HFF-Myc (cell line): ENCODE data around the gene MTCL1.
"Not testable (repeated sequence)": the region's sequence is repeated elsewhere in the genome, so short reads cannot be mapped to it uniquely, and the experiment has no call there.

Experiments used
- DNase-seq: peaks from one replicate; pipeline ENCODE4 v3.0.0-alpha.2; 2011; ENCODE audit warnings: low read depth; ENCODE audit errors: extremely low read depth
- H3K4me3 ChIP-seq: replicated peaks from 2 replicates; pipeline ENCODE4 v1.5.1; 2011; ENCODE audit warnings: low read depth, mild to moderate bottlenecking, control low read depth, low read length
- CTCF ChIP-seq: IDR thresholded peaks from 2 replicates; pipeline ENCODE4 v1.5.1; 2012; ENCODE audit warnings: mild to moderate bottlenecking, low read depth, low read length, control low read depth; ENCODE audit errors: missing control alignments

Gene MTCL1

GRCh38 chr18:8757396-8757997, 52.1 kb downstream of the MTCL1 start:
- no peak for DNase-seq

GRCh38 chr18:8758466-8758865, 53.1 kb downstream of the MTCL1 start:
- H3K4me3 ChIP-seq, result no peak overlapping the region
- DNase-seq, result no peak
- no peak for TF ChIP-seq CTCF

More at GRCh38 chr18:8757396-8757997, 52.1 kb downstream of the MTCL1 start:
- H3K4me3 ChIP-seq, result no peak overlapping the region
- no peak for TF ChIP-seq CTCF

GRCh38 chr18:8760984-8761383, 55.6 kb downstream of the MTCL1 start:
- no peak for DNase-seq
- H3K4me3 ChIP-seq, result no peak overlapping the region
- TF ChIP-seq CTCF, result no peak

GRCh38 chr18:8761535-8761934, 56.2 kb downstream of the MTCL1 start:
- H3K4me3 ChIP-seq, DNase-seq: not testable (repeated sequence)

GRCh38 chr18:8762968-8763367, 57.6 kb downstream of the MTCL1 start:
- DNase-seq, result no peak
- no peak overlapping the region for H3K4me3 ChIP-seq
- TF ChIP-seq CTCF, result no peak

GRCh38 chr18:8763611-8764010, 58.3 kb downstream of the MTCL1 start:
- H3K4me3 ChIP-seq, result no peak overlapping the region
- no peak for DNase-seq
- no peak for TF ChIP-seq CTCF

- H3K4me3 ChIP-seq, result no peak overlapping the region
- no peak for TF ChIP-seq CTCF
- no peak for DNase-seq
Observed at GRCh38 chr18:8765783-8766463, 60.6 kb downstream of the MTCL1 start.
